ENCODE results near the gene COQ4.

- no peak for TF ChIP-seq POLR2AphosphoS5 (IDR thresholded peaks at IDR 0.05; ENCODE audit: low read depth, low read length)
- no peak for TF ChIP-seq CTCF (IDR thresholded peaks at IDR 0.05 in 2 of 3, conservative IDR thresholded peaks at IDR 0.05 in 1 of 3; ENCODE audit: borderline replicate concordance in 1 of 3, insufficient read depth in 1 of 3, low read depth in 2 of 3, low read length in 2 of 3)
- TF ChIP-seq JUND (IDR thresholded peaks at IDR 0.05) = no peak
- TF ChIP-seq ZBTB33 (IDR thresholded peaks at IDR 0.05; ENCODE audit: extremely low read depth, insufficient replicate concordance, low read length) = no peak
- TF ChIP-seq RAD21 (IDR thresholded peaks at IDR 0.05; ENCODE audit: low read depth) = no peak
- no peak for TF ChIP-seq YY1 (IDR thresholded peaks at IDR 0.05; ENCODE audit: extremely low read depth, insufficient replicate concordance, low read depth, low read length)
- no peak for TF ChIP-seq POLR2A (IDR thresholded peaks at IDR 0.05; ENCODE audit: borderline replicate concordance, extremely low read depth, insufficient read depth, insufficient read length)
- no peak for TF ChIP-seq EZH2 (IDR thresholded peaks at IDR 0.05)
- TF ChIP-seq MAX (IDR thresholded peaks at IDR 0.05) = no peak
- no peak for TF ChIP-seq SP1 (IDR thresholded peaks at IDR 0.05; ENCODE audit: low read depth)
- no peak for TF ChIP-seq ZFX (IDR thresholded peaks at IDR 0.05)
- no peak for TF ChIP-seq REST (IDR thresholded peaks at IDR 0.05; ENCODE audit: low read depth)
Observed at GRCh38 chr9:128382261-128382660, 59.6 kb downstream of the COQ4 start.

Data from HCT116 (cell line).